Activated CD8-positive, alpha-beta memory T cell treated with anti-CD3 and anti-CD28 coated beads for 36 hours (primary cell): ENCODE data around the gene FAM83F. TPM values are rescaled to one million over a fixed set of nuclear protein-coding genes. Genes with fewer than 3 reads are reported as not detected.

ENCODE experiments used
- CTCF ChIA-PET: fragments of 350-600 bp; sonication (Branson Sonifier 250); formaldehyde crosslinking; loops from one replicate; lab custom pipeline; 2021; ENCODE audit warnings: antibody characterized with exemption; lab: Charles Lee
- POLR2A ChIA-PET: fragments of 350-600 bp; sonication (Branson Sonifier 250); formaldehyde crosslinking; loops from one replicate; lab custom pipeline; 2021; ENCODE audit warnings: antibody characterized with exemption; lab: Charles Lee
- total RNA-seq, 2 experiments: library from RNA; stranded (reverse); gene quantifications; one replicate each; pipeline ENCODE4 v1.2.3, GENCODE V29; 2021

Gene FAM83F
- total RNA-seq, 2 experiments from 2014 or later: 0.42 to 0.46 TPM

- CTCF ChIA-PET: interaction anchor here (1.5 kb wide), 1 partner anchor 121 kb away, joined by 3 read pairs; the partner anchor contains the start of gene TNRC6B
- POLR2A ChIA-PET: interaction anchor here (0.6 to 3.6 kb wide), 2 partner anchors 10 to 12 kb away, joined by 5 to 17 read pairs; no protein-coding TSS in a partner anchor
Measured at GRCh38 chr22:40056559-40056958, 61.8 kb downstream of the FAM83F start.

GRCh38 chr22:40057652-40058051 is 62.9 kb downstream of the FAM83F start:
- ChIA-PET POLR2A (interaction anchor here (0.8 kb wide), 1 partner anchor 9 kb away, joined by 7 read pairs; no protein-coding TSS in a partner anchor), CTCF (interaction anchor here (1.1 kb wide), 1 partner anchor 8 kb away, joined by 3 read pairs; no protein-coding TSS in a partner anchor)

- CTCF ChIA-PET: interaction anchor here (1.1 kb wide), 1 partner anchor 8 kb away, joined by 3 read pairs; no protein-coding TSS in a partner anchor
- POLR2A ChIA-PET: no interaction called here
Measured at GRCh38 chr22:40058265-40058664, 63.5 kb downstream of the FAM83F start.

- ChIA-PET CTCF (interaction anchor here (0.6 to 1.4 kb wide), 3 partner anchors 8 to 698 kb away, joined by 3 read pairs; no protein-coding TSS in a partner anchor), POLR2A (interaction anchor here (0.5 to 1.6 kb wide), 3 partner anchors 22 to 275 kb away, joined by 3 to 6 read pairs (median 5); no protein-coding TSS in a partner anchor)
Measured at GRCh38 chr22:40065981-40066380, 71.2 kb downstream of the FAM83F start.

GRCh38 chr22:40067639-40068038 is 72.9 kb downstream of the FAM83F start:
- CTCF ChIA-PET: interaction anchor here (1.3 kb wide), 1 partner anchor 28 kb away, joined by 3 read pairs; no protein-coding TSS in a partner anchor
- POLR2A ChIA-PET: no interaction called here

- CTCF ChIA-PET: interaction anchor here (1.1 to 1.3 kb wide), 2 partner anchors 57 to 277 kb away, joined by 3 to 4 read pairs; no protein-coding TSS in a partner anchor
- POLR2A ChIA-PET: no interaction called here
Measured at GRCh38 chr22:40070701-40071100, 75.9 kb downstream of the FAM83F start.

- CTCF ChIA-PET: no interaction called here
- POLR2A ChIA-PET: no interaction called here
Measured at GRCh38 chr22:40071720-40072119, 77.0 kb downstream of the FAM83F start.

GRCh38 chr22:40076702-40077645 is 82.2 kb downstream of the FAM83F start:
- ChIA-PET CTCF (interaction anchor here (0.8 to 0.9 kb wide), 2 partner anchors 15 to 293 kb away, joined by 3 to 5 read pairs; partner anchors contain the start of gene SGSM3), POLR2A (no interaction called here)

GRCh38 chr22:40077646-40078016 is 82.9 kb downstream of the FAM83F start:
- ChIA-PET POLR2A (no interaction called here), CTCF (interaction anchor here (0.8 to 0.9 kb wide), 2 partner anchors 14 to 293 kb away, joined by 3 to 5 read pairs; partner anchors contain the start of gene SGSM3)

GRCh38 chr22:40081662-40082061 is 86.9 kb downstream of the FAM83F start:
- ChIA-PET CTCF (no interaction called here), POLR2A (no interaction called here)

GRCh38 chr22:40082184-40082583 is 87.4 kb downstream of the FAM83F start:
- POLR2A ChIA-PET: no interaction called here
- CTCF ChIA-PET: no interaction called here

- CTCF ChIA-PET: no interaction called here
- POLR2A ChIA-PET: no interaction called here
Measured at GRCh38 chr22:40083794-40084193, 89.0 kb downstream of the FAM83F start.

GRCh38 chr22:40084246-40084645 is 89.5 kb downstream of the FAM83F start:
- POLR2A ChIA-PET: no interaction called here
- CTCF ChIA-PET: no interaction called here

- ChIA-PET CTCF (interaction anchor here (0.7 kb wide), 1 partner anchor 162 kb away, joined by 3 read pairs; no protein-coding TSS in a partner anchor), POLR2A (interaction anchor here (0.7 kb wide), 1 partner anchor 30 kb away, joined by 3 read pairs; no protein-coding TSS in a partner anchor)
Measured at GRCh38 chr22:40088818-40089217, 94.1 kb downstream of the FAM83F start.

Other genes starting within 250 kb of the FAM83F start
- under 1 TPM; 0.30 to 0.46 TPM for gene ENTHD1, start 101.2 kb upstream of the FAM83F start, total RNA-seq
- gene GRAP2, start 93.9 kb upstream of the FAM83F start, total RNA-seq: 10 to 100 TPM; 39.9 to 42.3 TPM
- 1 to 10 TPM in 1 of 2 experiments, under 1 TPM in 1; 0.75 to 1.2 TPM for gene TMA7B, start 34.6 kb upstream of the FAM83F start, total RNA-seq
- 10 to 100 TPM; 27.9 to 29.2 TPM for gene TNRC6B, start 183.0 kb downstream of the FAM83F start, total RNA-seq